Endothelial cell (in vitro differentiated cells): ENCODE results near the gene PLD5. TPM values are rescaled to one million over a fixed set of nuclear protein-coding genes. Genes with fewer than 3 reads are reported as not detected.

ENCODE experiments used
- DNase-seq: peaks from one replicate; pipeline ENCODE4 v3.0.0; 2021; ENCODE audit warnings: low spot score
- H3K27ac Mint-ChIP-seq: one replicate; pipeline ENCODE4 v1.8.0; 2021; ENCODE audit warnings: mixed read lengths, inconsistent platforms; ENCODE audit not compliant: unreplicated experiment
- H3K27me3 Mint-ChIP-seq: one replicate; pipeline ENCODE4 v1.8.0; 2021; ENCODE audit warnings: mild to moderate bottlenecking, moderate library complexity, mixed read lengths, inconsistent platforms; ENCODE audit not compliant: unreplicated experiment
- H3K36me3 Mint-ChIP-seq: one replicate; pipeline ENCODE4 v1.8.0; 2021; ENCODE audit warnings: mild to moderate bottlenecking, low read depth, mixed read lengths, inconsistent platforms; ENCODE audit not compliant: unreplicated experiment
- H3K4me1 Mint-ChIP-seq: one replicate; pipeline ENCODE4 v1.8.0; 2021; ENCODE audit warnings: mild to moderate bottlenecking, mixed read lengths, inconsistent platforms; ENCODE audit not compliant: unreplicated experiment
- H3K4me3 Mint-ChIP-seq: one replicate; pipeline ENCODE4 v1.8.0; 2021; ENCODE audit warnings: mild to moderate bottlenecking, mixed read lengths, inconsistent platforms; ENCODE audit not compliant: unreplicated experiment
- H3K9me3 Mint-ChIP-seq: one replicate; pipeline ENCODE4 v1.8.0; 2021; ENCODE audit warnings: mixed read lengths, inconsistent platforms; ENCODE audit not compliant: unreplicated experiment
- CTCF ChIP-seq: fragments of 200-600 bp; sonication (generic); IDR thresholded peaks from one replicate; pipeline ENCODE4 v1.5.0; 2021; ENCODE audit warnings: antibody characterized with exemption; ENCODE audit not compliant: unreplicated experiment
- total RNA-seq: library from RNA; stranded (reverse); fragmentation: NEBNext Ultra II Directional; extraction: Animal tissue kit (Norgen Biotek cat#: 25700); gene quantifications from one replicate; pipeline ENCODE4 v1.2.1, GENCODE V29; 2021; ENCODE audit not compliant: unreplicated experiment

Gene PLD5
- total RNA-seq, 1 donor from 2014 or later, result not detected

GRCh38 chr1:242093116-242093515 lies 431.4 kb downstream of the PLD5 start:
- no peaks in the 10 kb centered on the region for H3K36me3 Mint-ChIP-seq
- H3K27ac Mint-ChIP-seq, result no peak overlapping the region
- no peak overlapping the region for H3K4me3 Mint-ChIP-seq
- H3K4me1 Mint-ChIP-seq, result no peaks in the 10 kb centered on the region
- no peak for DNase-seq
- TF ChIP-seq CTCF, result no peak
- no peaks in the 10 kb centered on the region for H3K9me3 Mint-ChIP-seq
- H3K27me3 Mint-ChIP-seq, result no peaks in the 10 kb centered on the region

GRCh38 chr1:242089911-242090310 lies 434.6 kb downstream of the PLD5 start:
- DNase-seq, result no peak
- H3K27ac Mint-ChIP-seq, result no peak overlapping the region
- H3K9me3 Mint-ChIP-seq, result no peaks in the 10 kb centered on the region
- TF ChIP-seq CTCF, result no peak
- no peaks in the 10 kb centered on the region for H3K4me1 Mint-ChIP-seq
- no peak overlapping the region for H3K4me3 Mint-ChIP-seq
- H3K36me3 Mint-ChIP-seq, result no peaks in the 10 kb centered on the region
- H3K27me3 Mint-ChIP-seq, result no peaks in the 10 kb centered on the region

GRCh38 chr1:242088875-242089274 lies 435.6 kb downstream of the PLD5 start:
- no peak for DNase-seq
- no peaks in the 10 kb centered on the region for H3K4me1 Mint-ChIP-seq
- no peak for TF ChIP-seq CTCF
- H3K27me3 Mint-ChIP-seq, result no peaks in the 10 kb centered on the region
- no peak overlapping the region for H3K27ac Mint-ChIP-seq
- H3K9me3 Mint-ChIP-seq, result no peaks in the 10 kb centered on the region
- H3K4me3 Mint-ChIP-seq, result no peak overlapping the region
- H3K36me3 Mint-ChIP-seq, result no peaks in the 10 kb centered on the region

- H3K27ac Mint-ChIP-seq, result no peak overlapping the region
Observed at GRCh38 chr1:242086706-242087105, 437.8 kb downstream of the PLD5 start.

GRCh38 chr1:242086093-242086492 lies 438.4 kb downstream of the PLD5 start:
- Mint-ChIP-seq H3K36me3 (no peaks in the 10 kb centered on the region), H3K4me1 (no peaks in the 10 kb centered on the region), H3K9me3 (no peaks in the 10 kb centered on the region), H3K27ac (no peak overlapping the region), H3K4me3 (no peak overlapping the region), H3K27me3 (no peaks in the 10 kb centered on the region)
- no peak for TF ChIP-seq CTCF
- no peak for DNase-seq

More at GRCh38 chr1:242086706-242087105, 437.8 kb downstream of the PLD5 start:
- no peak for DNase-seq
- Mint-ChIP-seq H3K4me3 (no peak overlapping the region), H3K4me1 (no peaks in the 10 kb centered on the region), H3K27me3 (no peaks in the 10 kb centered on the region), H3K36me3 (no peaks in the 10 kb centered on the region), H3K9me3 (no peaks in the 10 kb centered on the region)
- no peak for TF ChIP-seq CTCF
